ENCODE measurements around the gene SCNN1B.

Gene SCNN1B

GRCh38 chr16:23323224-23324030 is 21.3 kb downstream of the SCNN1B start:
- peaks cover 11% of the 10 kb centered on the region for H3K4me1 Mint-ChIP-seq (ENCODE audit: low read depth)
- H3K4me3 Mint-ChIP-seq, result no peak overlapping the region
- H3K9me3 Mint-ChIP-seq, result no peaks in the 10 kb centered on the region
- no peaks in the 10 kb centered on the region for H3K36me3 Mint-ChIP-seq (ENCODE audit: low read depth)
- H3K27me3 Mint-ChIP-seq, result peaks cover 8% of the 10 kb centered on the region
- H3K27ac Mint-ChIP-seq, result no peak overlapping the region

- Mint-ChIP-seq H3K27me3 (peaks cover 8% of the 10 kb centered on the region), H3K4me3 (no peak overlapping the region), H3K27ac (no peak overlapping the region), H3K36me3 (ENCODE audit: low read depth) (no peaks in the 10 kb centered on the region), H3K4me1 (ENCODE audit: low read depth) (peaks cover 11% of the 10 kb centered on the region), H3K9me3 (no peaks in the 10 kb centered on the region)
Measured at GRCh38 chr16:23324727-23325126, 22.6 kb downstream of the SCNN1B start.

- Mint-ChIP-seq H3K27me3 (peaks cover 8% of the 10 kb centered on the region), H3K4me1 (ENCODE audit: low read depth) (peaks cover 11% of the 10 kb centered on the region), H3K9me3 (no peaks in the 10 kb centered on the region), H3K4me3 (no peak overlapping the region), H3K27ac (no peak overlapping the region), H3K36me3 (ENCODE audit: low read depth) (no peaks in the 10 kb centered on the region)
Measured at GRCh38 chr16:23327836-23328235, 25.7 kb downstream of the SCNN1B start.

GRCh38 chr16:23330161-23330560 is 28.1 kb downstream of the SCNN1B start:
- Mint-ChIP-seq H3K4me3 (no peak overlapping the region), H3K27ac (no peak overlapping the region), H3K4me1 (ENCODE audit: low read depth) (no peaks in the 10 kb centered on the region), H3K9me3 (no peaks in the 10 kb centered on the region), H3K36me3 (ENCODE audit: low read depth) (no peaks in the 10 kb centered on the region), H3K27me3 (peaks cover 4% of the 10 kb centered on the region)

- H3K27ac Mint-ChIP-seq, result no peak overlapping the region
- H3K4me3 Mint-ChIP-seq, result no peak overlapping the region
- no peaks in the 10 kb centered on the region for H3K9me3 Mint-ChIP-seq
- no peaks in the 10 kb centered on the region for H3K36me3 Mint-ChIP-seq (ENCODE audit: low read depth)
- H3K4me1 Mint-ChIP-seq (ENCODE audit: low read depth), result peaks cover 3% of the 10 kb centered on the region
- no peaks in the 10 kb centered on the region for H3K27me3 Mint-ChIP-seq
Measured at GRCh38 chr16:23330583-23331249, 28.6 kb downstream of the SCNN1B start.

GRCh38 chr16:23333034-23333579 is 31.0 kb downstream of the SCNN1B start:
- no peaks in the 10 kb centered on the region for H3K9me3 Mint-ChIP-seq
- peaks cover 6% of the 10 kb centered on the region for H3K27me3 Mint-ChIP-seq
- peaks cover 8% of the 10 kb centered on the region for H3K4me1 Mint-ChIP-seq (ENCODE audit: low read depth)
- H3K27ac Mint-ChIP-seq, result no peak overlapping the region
- no peak overlapping the region for H3K4me3 Mint-ChIP-seq
- H3K36me3 Mint-ChIP-seq (ENCODE audit: low read depth), result no peaks in the 10 kb centered on the region

GRCh38 chr16:23333831-23334456 is 31.8 kb downstream of the SCNN1B start:
- Mint-ChIP-seq H3K27me3 (peaks cover 13% of the 10 kb centered on the region), H3K4me1 (ENCODE audit: low read depth) (peaks cover 8% of the 10 kb centered on the region), H3K27ac (no peak overlapping the region), H3K9me3 (no peaks in the 10 kb centered on the region), H3K36me3 (ENCODE audit: low read depth) (no peaks in the 10 kb centered on the region), H3K4me3 (no peak overlapping the region)

- Mint-ChIP-seq H3K27me3 (peaks cover 16% of the 10 kb centered on the region), H3K36me3 (ENCODE audit: low read depth) (no peaks in the 10 kb centered on the region), H3K4me3 (no peak overlapping the region), H3K27ac (no peak overlapping the region), H3K9me3 (no peaks in the 10 kb centered on the region), H3K4me1 (ENCODE audit: low read depth) (peaks cover 8% of the 10 kb centered on the region)
Measured at GRCh38 chr16:23334457-23334853, 32.4 kb downstream of the SCNN1B start.

- Mint-ChIP-seq H3K4me3 (no peak overlapping the region), H3K27ac (no peak overlapping the region), H3K9me3 (no peaks in the 10 kb centered on the region), H3K4me1 (ENCODE audit: low read depth) (peaks cover 8% of the 10 kb centered on the region), H3K36me3 (ENCODE audit: low read depth) (no peaks in the 10 kb centered on the region), H3K27me3 (peaks cover 18% of the 10 kb centered on the region)
Measured at GRCh38 chr16:23334950-23335349, 32.8 kb downstream of the SCNN1B start.

- Mint-ChIP-seq H3K4me3 (no peak overlapping the region), H3K27ac (no peak overlapping the region), H3K36me3 (ENCODE audit: low read depth) (no peaks in the 10 kb centered on the region), H3K4me1 (ENCODE audit: low read depth) (peaks cover 8% of the 10 kb centered on the region), H3K9me3 (no peaks in the 10 kb centered on the region), H3K27me3 (peaks cover 37% of the 10 kb centered on the region)
Measured at GRCh38 chr16:23337836-23338550, 35.9 kb downstream of the SCNN1B start.

GRCh38 chr16:23339787-23340186 is 37.7 kb downstream of the SCNN1B start:
- Mint-ChIP-seq H3K36me3 (ENCODE audit: low read depth) (no peaks in the 10 kb centered on the region), H3K4me3 (no peak overlapping the region), H3K27me3 (peaks cover 37% of the 10 kb centered on the region), H3K9me3 (no peaks in the 10 kb centered on the region), H3K4me1 (ENCODE audit: low read depth) (peaks cover 8% of the 10 kb centered on the region), H3K27ac (no peak overlapping the region)

- no peaks in the 10 kb centered on the region for H3K9me3 Mint-ChIP-seq
- H3K4me3 Mint-ChIP-seq, result no peak overlapping the region
- H3K4me1 Mint-ChIP-seq (ENCODE audit: low read depth), result no peaks in the 10 kb centered on the region
- no peak overlapping the region for H3K27ac Mint-ChIP-seq
- no peaks in the 10 kb centered on the region for H3K36me3 Mint-ChIP-seq (ENCODE audit: low read depth)
- peaks cover 32% of the 10 kb centered on the region for H3K27me3 Mint-ChIP-seq
Measured at GRCh38 chr16:23342083-23342640, 40.1 kb downstream of the SCNN1B start.

GRCh38 chr16:23343643-23344612 is 41.8 kb downstream of the SCNN1B start:
- H3K36me3 Mint-ChIP-seq (ENCODE audit: low read depth), result no peaks in the 10 kb centered on the region
- no peak overlapping the region for H3K4me3 Mint-ChIP-seq
- H3K27ac Mint-ChIP-seq, result no peak overlapping the region
- H3K27me3 Mint-ChIP-seq, result peaks cover 31% of the 10 kb centered on the region
- H3K4me1 Mint-ChIP-seq (ENCODE audit: low read depth), result no peaks in the 10 kb centered on the region
- H3K9me3 Mint-ChIP-seq, result no peaks in the 10 kb centered on the region
